GM18508 (cell line): Measurements from ENCODE around the gene TUBGCP6.

ENCODE experiments used
- ATAC-seq: cut with Tn5 transposase; IDR thresholded peaks from one replicate; pipeline ENCODE4 v1.9.1; 2021; ENCODE audit warnings: moderate number of reproducible peaks; ENCODE audit not compliant: insufficient read depth, unreplicated experiment

TUBGCP6 gene

GRCh38 chr22:50252082-50253045 is 7.5 kb upstream of the TUBGCP6 start:
- no peak for ATAC-seq

- no peak for ATAC-seq
These were observed 6.8 kb upstream of the TUBGCP6 start for GRCh38 chr22:50251477-50252081.

- ATAC-seq, result no peak
These were observed 6.0 kb upstream of the TUBGCP6 start, which contains the start of gene HDAC10 for GRCh38 chr22:50250555-50251476. TSS of gene HDAC10 (minus strand) at chr22:50251265. CDS start at chr22:50251032, 233 bp downstream.

GRCh38 chr22:50250249-50250554 is 5.4 kb upstream of the TUBGCP6 start:
- ATAC-seq, result no peak

- ATAC-seq, result no peak
These were observed 4.8 kb upstream of the TUBGCP6 start for GRCh38 chr22:50249341-50250248.

- no peak for ATAC-seq
These were observed 3.6 kb upstream of the TUBGCP6 start for GRCh38 chr22:50248196-50249081.

GRCh38 chr22:50247748-50248147 is 2.9 kb upstream of the TUBGCP6 start:
- ATAC-seq, result no peak

GRCh38 chr22:50246242-50247175 is 1.7 kb upstream of the TUBGCP6 start:
- no peak for ATAC-seq

GRCh38 chr22:50245214-50246072 is 620 bp upstream of the TUBGCP6 start:
- no peak for ATAC-seq

- no peak for ATAC-seq
These were observed 971 bp downstream of the TUBGCP6 start for GRCh38 chr22:50243685-50244419.

GRCh38 chr22:50242406-50242949 is 2.3 kb downstream of the TUBGCP6 start:
- no peak for ATAC-seq

- ATAC-seq, result no peak
These were observed 6.1 kb downstream of the TUBGCP6 start for GRCh38 chr22:50238755-50239154.

- no peak for ATAC-seq
These were observed 8.0 kb downstream of the TUBGCP6 start for GRCh38 chr22:50236731-50237409.

GRCh38 chr22:50233223-50233622 is 11.6 kb downstream of the TUBGCP6 start:
- ATAC-seq, result no peak

GRCh38 chr22:50232481-50233151 is 12.2 kb downstream of the TUBGCP6 start:
- no peak for ATAC-seq
